ENCODE measurements around the gene EEF1AKMT4.
A peak's percentile ranks its signal among the peaks of the same experiment; 100 is the strongest.

The EEF1AKMT4 gene

GRCh38 chr3:184230081-184230602, 19.3 kb upstream of the EEF1AKMT4 start:
- peak overlapping the region; percentile 39 for H3K4me3 ChIP-seq (ENCODE audit: low read depth, low read length)
- TF ChIP-seq CTCF (IDR thresholded peaks at IDR 0.05; ENCODE audit: control insufficient read depth, extremely low read depth, insufficient read depth), result no peak
- no peak for DNase-seq (ENCODE audit: low read depth)

GRCh38 chr3:184230603-184231528, 18.6 kb upstream of the EEF1AKMT4 start:
- no peak for TF ChIP-seq CTCF (IDR thresholded peaks at IDR 0.05; ENCODE audit: control insufficient read depth, extremely low read depth, insufficient read depth)
- H3K4me3 ChIP-seq (ENCODE audit: low read depth, low read length), result no peak overlapping the region
- no peak for DNase-seq (ENCODE audit: low read depth)

GRCh38 chr3:184231671-184232070, 17.8 kb upstream of the EEF1AKMT4 start:
- DNase-seq (ENCODE audit: low read depth), result no peak
- H3K4me3 ChIP-seq (ENCODE audit: low read depth, low read length), result no peak overlapping the region
- no peak for TF ChIP-seq CTCF (IDR thresholded peaks at IDR 0.05; ENCODE audit: control insufficient read depth, extremely low read depth, insufficient read depth)

GRCh38 chr3:184233127-184233843, 16.2 kb upstream of the EEF1AKMT4 start:
- H3K4me3 ChIP-seq (ENCODE audit: low read depth, low read length), result no peak overlapping the region
- TF ChIP-seq CTCF (IDR thresholded peaks at IDR 0.05; ENCODE audit: control insufficient read depth, extremely low read depth, insufficient read depth), result no peak
- no peak for DNase-seq (ENCODE audit: low read depth)

GRCh38 chr3:184234224-184234623, 15.2 kb upstream of the EEF1AKMT4 start:
- no peak overlapping the region for H3K4me3 ChIP-seq (ENCODE audit: low read depth, low read length)
- TF ChIP-seq CTCF (IDR thresholded peaks at IDR 0.05; ENCODE audit: control insufficient read depth, extremely low read depth, insufficient read depth), result 0 out of 2 replicates have a peak, but pooled peaks have one; percentile 21
- no peak for DNase-seq (ENCODE audit: low read depth)

- H3K4me3 ChIP-seq (ENCODE audit: low read depth, low read length), result no peak overlapping the region
- no peak for DNase-seq (ENCODE audit: low read depth)
- TF ChIP-seq CTCF (IDR thresholded peaks at IDR 0.05; ENCODE audit: control insufficient read depth, extremely low read depth, insufficient read depth), result no peak
These were observed 14.6 kb upstream of the EEF1AKMT4 start for GRCh38 chr3:184234671-184235380.
